DND-41 (cell line): ENCODE measurements around the gene MTFMT.

Experiments
- ATAC-seq: fragments of 200-7000 bp; cut with Tn5 transposase; 3 replicates; pipeline ENCODE4 v1.9.1; 2021; ENCODE audit warnings: low read depth; ENCODE audit not compliant: insufficient read depth
- DNase-seq: peaks from one replicate; pipeline ENCODE4 v3.0.0-alpha.2; 2020
- H2AFZ ChIP-seq: 2 replicates; pipeline ENCODE4 v1.6.0; 2012; ENCODE audit warnings: low read depth, low read length
- H3K27ac ChIP-seq: 2 replicates; pipeline ENCODE4 v1.5.1; 2012; ENCODE audit warnings: low read length, inconsistent platforms
- H3K27me3 ChIP-seq: fragments of 200-600 bp; sonication (generic); 2 replicates; pipeline ENCODE4 v1.6.0; 2012; ENCODE audit warnings: low read length, mild to moderate bottlenecking, inconsistent platforms; ENCODE audit not compliant: insufficient read depth, poor library complexity
- H3K36me3 ChIP-seq: 2 replicates; pipeline ENCODE4 v1.5.1; 2012; ENCODE audit warnings: low read length, inconsistent platforms; ENCODE audit not compliant: insufficient read depth
- H3K4me1 ChIP-seq: 2 replicates; pipeline ENCODE4 v1.5.1; 2012; ENCODE audit warnings: mild to moderate bottlenecking, low read length; ENCODE audit not compliant: insufficient read depth
- H3K4me2 ChIP-seq: 2 replicates; pipeline ENCODE4 v1.6.0; 2012; ENCODE audit warnings: mild to moderate bottlenecking, moderate library complexity, low read length, inconsistent platforms; ENCODE audit not compliant: insufficient read depth
- H3K4me3 ChIP-seq, 2 experiments: fragments of 200-600 bp in 1 of 2; shearing (Covaris generic) in 1 of 2; 2 replicates each; pipeline ENCODE4 v1.5.1; 2012 to 2016; ENCODE audit warnings: inconsistent platforms in 2 of 2, low read length in 2 of 2, mild to moderate bottlenecking in 2 of 2, low read depth in 1 of 2, moderate library complexity in 1 of 2
- H3K79me2 ChIP-seq: 2 replicates; pipeline ENCODE4 v1.6.0; 2012; ENCODE audit warnings: low read length, inconsistent platforms; ENCODE audit not compliant: insufficient read depth
- H3K9ac ChIP-seq: 2 replicates; pipeline ENCODE4 v1.6.0; 2012; ENCODE audit warnings: low read depth, mild to moderate bottlenecking, inconsistent platforms, low read length, moderate library complexity
- H3K9me3 ChIP-seq: 2 replicates; pipeline ENCODE4 v1.5.1; 2012; ENCODE audit warnings: low read length, moderate library complexity, mild to moderate bottlenecking, inconsistent platforms; ENCODE audit not compliant: insufficient read depth, severe bottlenecking
- H4K20me1 ChIP-seq: 2 replicates; pipeline ENCODE4 v1.6.0; 2012; ENCODE audit warnings: low read length; ENCODE audit not compliant: insufficient read depth
- CTCF ChIP-seq: IDR thresholded peaks from 2 replicates; pipeline ENCODE4 v1.5.1; 2012; ENCODE audit warnings: borderline replicate concordance, low read length, moderate library complexity, mild to moderate bottlenecking; ENCODE audit not compliant: poor library complexity, severe bottlenecking; ENCODE audit errors: extremely low read depth
- EZH2 ChIP-seq: IDR thresholded peaks from 3 replicates; pipeline ENCODE4 v1.6.1; 2012; ENCODE audit warnings: borderline replicate concordance, low read depth, mild to moderate bottlenecking, moderate library complexity, low read length, inconsistent platforms; ENCODE audit not compliant: severe bottlenecking

MTFMT gene

GRCh38 chr15:65050270-65050669, 20.8 kb upstream of the MTFMT start:
- Histone ChIP-seq H3K79me2 (no peaks in the 10 kb centered on the region), H3K27me3 (no peaks in the 10 kb centered on the region), H3K4me3 (no peak overlapping the region), H3K9me3 (no peaks in the 10 kb centered on the region), H3K36me3 (no peaks in the 10 kb centered on the region), H3K4me2 (no peak overlapping the region), H2AFZ (no peak overlapping the region), H3K9ac (no peak overlapping the region), H3K4me1 (peaks cover 21% of the 10 kb centered on the region), H3K27ac (no peak overlapping the region), H4K20me1 (no peaks in the 10 kb centered on the region)
- ATAC-seq, result no peak
- TF ChIP-seq EZH2 (no peak), CTCF (no peak)
- no peak for DNase-seq

GRCh38 chr15:65049418-65049840, 20.0 kb upstream of the MTFMT start:
- H3K36me3 ChIP-seq, result no peaks in the 10 kb centered on the region
- DNase-seq (peak; percentile 89), ATAC-seq (peak; percentile 98)
- H3K9me3 ChIP-seq, result no peaks in the 10 kb centered on the region
- no peaks in the 10 kb centered on the region for H3K79me2 ChIP-seq
- H3K27ac ChIP-seq, result no peak overlapping the region
- H3K4me1 ChIP-seq, result peaks cover 13% of the 10 kb centered on the region
- no peak overlapping the region for H2AFZ ChIP-seq
- TF ChIP-seq EZH2, result no peak
- TF ChIP-seq CTCF, result no peak
- peak overlapping the region; percentile 62 for H3K4me2 ChIP-seq
- no peaks in the 10 kb centered on the region for H4K20me1 ChIP-seq
- H3K9ac ChIP-seq, result no peak overlapping the region
- H3K27me3 ChIP-seq, result no peaks in the 10 kb centered on the region
- peak overlapping the region in 1 of 2 experiments; percentile 31; a peak in 1 of 4 replicates for H3K4me3 ChIP-seq

GRCh38 chr15:65048241-65048640, 18.8 kb upstream of the MTFMT start:
- Histone ChIP-seq H3K36me3 (no peaks in the 10 kb centered on the region), H2AFZ (no peak overlapping the region), H4K20me1 (no peaks in the 10 kb centered on the region), H3K79me2 (no peaks in the 10 kb centered on the region), H3K9me3 (no peaks in the 10 kb centered on the region), H3K4me1 (peaks cover 11% of the 10 kb centered on the region), H3K27ac (no peak overlapping the region), H3K4me3 (no peak overlapping the region), H3K27me3 (no peaks in the 10 kb centered on the region), H3K4me2 (no peak overlapping the region), H3K9ac (no peak overlapping the region)
- DNase-seq, result no peak
- ATAC-seq, result no peak
- TF ChIP-seq CTCF, result no peak
- TF ChIP-seq EZH2, result no peak
